GDM1 (cell line): ENCODE results near the gene DAZAP1.

Experiments
- DNase-seq: peaks from one replicate; lab custom pipeline; 2025; lab: John Stamatoyannopoulos, UW

The DAZAP1 gene

GRCh38 chr19:1407528-1408299 is at the start of gene DAZAP1:
TSS of gene DAZAP1 (plus strand) at chr19:1407586. CDS start at chr19:1407774, 188 bp downstream.
- DNase-seq = no peak

- DNase-seq = no peak
These were observed 47.1 kb upstream of the DAZAP1 start for GRCh38 chr19:1360126-1360817.

- DNase-seq = no peak
These were observed 46.4 kb upstream of the DAZAP1 start for GRCh38 chr19:1360818-1361461.

- no peak for DNase-seq
These were observed 45.6 kb upstream of the DAZAP1 start for GRCh38 chr19:1361601-1362386.

- peak; percentile 14 for DNase-seq
These were observed 44.8 kb upstream of the DAZAP1 start for GRCh38 chr19:1362387-1363257.

- peak; percentile 28 for DNase-seq
These were observed 43.8 kb upstream of the DAZAP1 start for GRCh38 chr19:1363599-1363998.

- DNase-seq = no peak
These were observed 43.2 kb upstream of the DAZAP1 start for GRCh38 chr19:1364070-1364704.

- no peak for DNase-seq
These were observed 41.8 kb upstream of the DAZAP1 start for GRCh38 chr19:1365319-1366269.

- no peak for DNase-seq
These were observed 41.1 kb upstream of the DAZAP1 start for GRCh38 chr19:1366296-1366695.

- DNase-seq = no peak
These were observed 40.2 kb upstream of the DAZAP1 start for GRCh38 chr19:1366899-1367870.

GRCh38 chr19:1369214-1369805 is 38.1 kb upstream of the DAZAP1 start:
- no peak for DNase-seq

- DNase-seq = no peak
These were observed 36.6 kb upstream of the DAZAP1 start for GRCh38 chr19:1370579-1371361.

- DNase-seq = no peak
These were observed 34.3 kb upstream of the DAZAP1 start for GRCh38 chr19:1373042-1373533.

- no peak for DNase-seq
These were observed 33.7 kb upstream of the DAZAP1 start for GRCh38 chr19:1373534-1374249.

- DNase-seq = no peak
These were observed 33.2 kb upstream of the DAZAP1 start for GRCh38 chr19:1374250-1374577.

GRCh38 chr19:1376415-1376805 is 31.0 kb upstream of the DAZAP1 start:
- no peak for DNase-seq
